Measurements from ENCODE around the gene CD55. TPM values are rescaled to one million over a fixed set of nuclear protein-coding genes. Genes with fewer than 3 reads are reported as not detected.

CD55 gene
- total RNA-seq, 1 experiment from 2014 or later, result 17.3 TPM

GRCh38 chr1:207335138-207335537 is 13.7 kb downstream of the CD55 start:
- H3K79me1 ChIP-seq (ENCODE audit: insufficient read depth, low read depth, low read length, poor library complexity, severe bottlenecking), result no peaks in the 10 kb centered on the region
- WGBS (ENCODE audit: extremely low coverage, insufficient read length, low lambda C conversion rate), result no CpG with 5 or more reads among the region's 3 CpGs
- no peak for TF ChIP-seq CTCF (conservative IDR thresholded peaks at IDR 0.05)
- no peak overlapping the region for H3K56ac ChIP-seq (ENCODE audit: insufficient read length, low read depth, low read length)
- H3K9ac ChIP-seq (ENCODE audit: extremely low read depth, insufficient read length, low read length), result no peak overlapping the region
- H3K18ac ChIP-seq (ENCODE audit: insufficient read length, low read depth, low read length), result no peak overlapping the region
- H3K27me3 ChIP-seq (ENCODE audit: insufficient read depth, low read length), result no peaks in the 10 kb centered on the region
- no peak overlapping the region for H3K23ac ChIP-seq (ENCODE audit: insufficient read length, low read depth, low read length)
- H3K27me3 Mint-ChIP-seq (ENCODE audit: low read depth), result no peaks in the 10 kb centered on the region
- H3K27ac ChIP-seq (ENCODE audit: insufficient read length, low read depth, low read length), result no peak overlapping the region
- H4K8ac ChIP-seq (replicated peaks; ENCODE audit: insufficient read length, low read depth, low read length), result no peak overlapping the region
- H2BK20ac ChIP-seq (ENCODE audit: low read depth, low read length, poor library complexity, severe bottlenecking), result no peak overlapping the region
- H3K4me1 ChIP-seq (ENCODE audit: insufficient read depth, low read length), result no peaks in the 10 kb centered on the region
- H3K14ac ChIP-seq (ENCODE audit: insufficient read depth, low read length), result no peak overlapping the region
- H3K9me3 Mint-ChIP-seq, result no peaks in the 10 kb centered on the region
- H3K4ac ChIP-seq (ENCODE audit: low read depth, low read length), result no peak overlapping the region
- H4K5ac ChIP-seq (ENCODE audit: insufficient read length, low read depth, low read length), result no peak overlapping the region
- H4K91ac ChIP-seq (ENCODE audit: insufficient read length, low read depth, low read length), result no peak overlapping the region
- no peak overlapping the region for H2BK120ac ChIP-seq (ENCODE audit: low read depth, low read length, poor library complexity, severe bottlenecking)
- H4K20me1 ChIP-seq (ENCODE audit: control insufficient read depth, insufficient read depth, insufficient read length), result no peaks in the 10 kb centered on the region
- no peak overlapping the region for H2BK5ac ChIP-seq (ENCODE audit: insufficient read length, low read length)
- H2AK5ac ChIP-seq (ENCODE audit: insufficient read length, low read length), result no peak overlapping the region
- peaks cover 14 to 47% (median 25%) of the 10 kb centered on the region in 3 experiments; a peak in 6 of 7 replicates for H3K36me3 Mint-ChIP-seq (ENCODE audit: insufficient read depth in 1 of 3, low read depth in 3 of 3)
- H3T11ph ChIP-seq (ENCODE audit: low read length), result no peak overlapping the region
- no peaks in the 10 kb centered on the region for H3K4me1 Mint-ChIP-seq
- no peak overlapping the region for H3K27ac Mint-ChIP-seq
- H3K23me2 ChIP-seq (ENCODE audit: insufficient read length, low read depth, low read length, poor library complexity, severe bottlenecking), result no peaks in the 10 kb centered on the region
- H3K4me2 ChIP-seq (ENCODE audit: insufficient read depth, insufficient read length, low read length), result no peak overlapping the region
- no peaks in the 10 kb centered on the region for H3K9me3 ChIP-seq (ENCODE audit: control insufficient read depth, low read depth, low read length)
- H2BK15ac ChIP-seq (ENCODE audit: low read depth, low read length), result no peak overlapping the region
- no peak overlapping the region for H3K4me3 Mint-ChIP-seq
- no peak overlapping the region for H2AFZ ChIP-seq (ENCODE audit: low read length)
- no peak overlapping the region for H2BK12ac ChIP-seq (ENCODE audit: insufficient read length, low read depth, low read length)
- no peaks in the 10 kb centered on the region for H3K79me2 ChIP-seq (ENCODE audit: insufficient read depth, low read length)
- DNase-seq, result no peak
